ENCODE results near the gene CUX1.

CUX1 gene

GRCh38 chr7:102095321-102096011 lies 278.0 kb downstream of the CUX1 start:
- DNase-seq (ENCODE audit: low read depth in 3 of 3, low spot score in 1 of 3), result no peak

DNA sequence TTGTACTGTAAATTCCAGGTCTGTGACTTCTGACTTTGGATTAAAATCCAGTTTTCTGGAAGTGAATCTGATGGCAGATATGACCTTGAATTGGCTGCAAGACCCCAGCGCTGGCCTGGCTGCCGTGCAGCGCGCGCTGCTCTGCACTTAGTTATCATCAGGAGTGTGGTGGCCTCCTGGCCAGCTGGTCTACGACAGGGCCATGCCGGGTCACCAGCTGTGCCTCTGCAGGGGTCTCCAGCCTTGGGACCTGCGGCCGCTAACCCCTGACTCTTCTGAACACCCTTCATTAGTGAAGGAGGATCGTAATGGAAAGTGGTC lies 278.5 kb downstream of the CUX1 start:
- DNase-seq (ENCODE audit: low read depth in 3 of 3, low spot score in 1 of 3), result no peak

- no peak for DNase-seq (ENCODE audit: low read depth in 3 of 3, low spot score in 1 of 3)
Observed at GRCh38 chr7:102096706-102097427, 279.4 kb downstream of the CUX1 start.

DNA sequence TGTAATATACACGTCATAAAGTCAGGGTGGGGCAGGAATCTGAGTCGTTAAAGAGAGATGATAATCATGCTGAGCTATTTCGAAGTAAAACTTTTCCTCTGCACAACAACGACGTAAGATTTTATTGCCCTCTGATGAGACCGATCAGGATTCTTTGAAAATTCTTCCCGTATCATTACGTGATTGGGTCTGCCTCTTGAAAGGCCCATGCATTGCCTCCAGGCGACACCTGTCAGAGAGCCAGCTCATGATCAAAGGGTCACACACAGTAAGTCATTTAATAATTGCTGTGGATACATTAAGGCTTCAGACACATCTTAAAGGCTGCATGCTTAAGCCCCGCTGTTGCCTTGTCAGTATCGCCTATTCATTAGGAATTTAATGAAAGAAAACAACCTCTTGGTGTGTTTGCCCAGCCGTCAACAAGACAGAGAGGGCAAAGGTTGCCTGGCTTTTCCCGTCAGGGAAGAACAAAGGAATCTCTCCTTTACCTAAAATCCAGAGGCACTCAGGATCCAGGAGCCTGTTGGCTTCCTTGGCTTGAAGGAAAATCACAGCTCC lies 280.3 kb downstream of the CUX1 start:
- no peak for DNase-seq (ENCODE audit: low read depth in 3 of 3, low spot score in 1 of 3)

DNA sequence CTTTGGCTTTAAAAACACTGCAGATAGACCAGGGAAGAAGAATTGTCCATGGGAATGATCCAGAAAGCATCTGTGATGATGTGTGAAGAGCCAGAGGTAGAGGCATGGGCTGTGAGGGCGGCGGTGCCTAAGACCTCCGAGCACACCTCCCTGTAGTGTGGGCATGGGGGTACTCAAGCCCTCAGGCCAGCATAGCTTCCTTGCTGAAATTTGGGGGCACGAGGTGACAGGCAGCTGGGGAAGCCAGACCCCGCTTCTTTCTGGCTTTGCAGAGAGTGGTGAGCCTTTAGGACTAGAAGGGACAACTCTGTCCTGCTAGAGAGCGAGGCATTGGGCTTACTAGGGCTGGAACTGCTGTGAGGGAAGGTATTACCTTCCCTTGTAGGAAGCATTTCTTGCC lies 281.6 kb downstream of the CUX1 start:
- DNase-seq (ENCODE audit: low read depth in 3 of 3, low spot score in 1 of 3), result no peak

DNA sequence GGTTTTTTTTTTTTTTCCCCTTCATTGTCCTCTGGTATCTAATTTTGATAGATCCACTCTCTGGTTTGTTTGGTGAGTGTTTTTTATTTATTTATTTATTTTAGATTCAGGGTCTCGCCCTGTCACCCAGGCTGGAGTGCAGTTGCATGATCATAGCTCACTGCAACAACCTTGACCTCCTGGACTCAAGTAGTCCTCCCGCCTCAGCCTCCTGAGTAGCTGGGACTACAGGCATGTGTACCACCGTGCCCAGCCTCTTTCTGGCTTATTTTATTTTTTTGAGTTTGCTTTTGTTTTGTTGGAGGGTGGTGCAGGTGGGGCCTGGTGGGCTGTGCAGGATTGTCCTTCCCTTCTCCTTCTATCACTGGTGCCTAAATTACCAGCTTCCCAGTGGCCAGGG lies 282.0 kb downstream of the CUX1 start:
- no peak for DNase-seq (ENCODE audit: low read depth in 3 of 3, low spot score in 1 of 3)

DNA sequence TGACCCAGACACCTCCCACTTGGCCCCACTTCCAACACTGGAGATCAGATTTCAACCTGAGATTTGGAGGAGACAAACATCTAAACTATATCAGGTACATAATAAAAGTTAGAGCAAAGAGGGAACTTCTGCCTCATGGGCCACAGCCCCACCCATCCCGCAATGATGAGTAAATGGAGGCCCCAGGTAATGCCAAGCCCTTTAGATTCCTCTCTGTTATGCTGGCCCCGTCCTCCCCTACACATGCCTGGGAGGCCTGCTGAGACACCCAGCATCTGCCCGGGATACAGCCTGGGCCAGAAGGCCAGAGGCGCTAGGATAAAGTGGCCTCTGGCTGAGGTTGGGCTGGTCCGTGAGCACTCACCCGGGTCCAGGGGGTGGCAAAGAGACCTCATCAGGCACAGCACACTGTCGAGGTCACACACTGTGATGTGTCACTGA lies 283.7 kb downstream of the CUX1 start:
- DNase-seq (ENCODE audit: low read depth in 3 of 3, low spot score in 1 of 3), result no peak

DNA sequence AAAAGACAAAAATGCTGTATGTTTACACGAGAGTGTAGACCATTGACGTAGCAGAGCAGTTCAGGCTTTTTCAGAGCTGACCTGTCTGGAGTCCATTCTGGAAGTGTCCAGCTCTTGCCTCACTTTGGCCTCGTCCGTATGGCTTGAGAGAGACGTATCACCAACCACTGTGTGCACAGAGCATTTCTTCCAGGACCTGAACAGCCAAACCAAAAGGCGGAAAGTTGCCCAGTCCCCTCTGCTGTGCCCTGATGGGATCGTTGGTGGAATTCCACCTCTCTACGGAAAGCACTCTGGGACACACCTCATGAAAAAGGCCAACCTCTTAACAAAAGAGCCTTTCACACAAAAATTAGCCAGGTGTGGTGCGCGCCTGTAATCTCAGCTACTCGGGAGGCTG lies 284.5 kb downstream of the CUX1 start:
- DNase-seq (ENCODE audit: low read depth in 3 of 3, low spot score in 1 of 3), result no peak

GRCh38 chr7:102103027-102103372 lies 285.6 kb downstream of the CUX1 start:
- DNase-seq (ENCODE audit: low read depth in 3 of 3, low spot score in 1 of 3), result no peak

- DNase-seq (ENCODE audit: low read depth in 3 of 3, low spot score in 1 of 3), result no peak
Observed at GRCh38 chr7:102104245-102104644, 286.8 kb downstream of the CUX1 start.

DNA sequence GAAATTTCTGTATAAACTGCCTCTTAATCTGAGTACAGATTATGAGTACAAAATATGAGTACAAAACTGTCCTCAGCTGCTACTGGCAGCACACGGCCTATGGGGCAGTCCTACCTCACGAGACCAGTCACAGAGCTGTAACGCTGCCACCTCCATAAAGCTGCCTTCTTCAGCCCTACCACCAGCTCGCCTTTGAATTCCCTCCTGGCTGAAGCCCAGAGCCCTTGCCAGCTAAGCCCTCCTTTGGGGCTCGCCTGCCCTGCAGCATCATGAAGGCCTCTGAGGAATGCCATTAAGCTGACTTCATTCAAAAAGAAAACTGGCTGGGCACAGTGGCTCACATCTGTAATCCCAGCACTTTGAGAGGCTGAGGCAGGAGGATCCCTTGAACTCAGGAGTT lies 289.2 kb downstream of the CUX1 start:
- DNase-seq (ENCODE audit: low read depth in 3 of 3, low spot score in 1 of 3), result no peak

DNA sequence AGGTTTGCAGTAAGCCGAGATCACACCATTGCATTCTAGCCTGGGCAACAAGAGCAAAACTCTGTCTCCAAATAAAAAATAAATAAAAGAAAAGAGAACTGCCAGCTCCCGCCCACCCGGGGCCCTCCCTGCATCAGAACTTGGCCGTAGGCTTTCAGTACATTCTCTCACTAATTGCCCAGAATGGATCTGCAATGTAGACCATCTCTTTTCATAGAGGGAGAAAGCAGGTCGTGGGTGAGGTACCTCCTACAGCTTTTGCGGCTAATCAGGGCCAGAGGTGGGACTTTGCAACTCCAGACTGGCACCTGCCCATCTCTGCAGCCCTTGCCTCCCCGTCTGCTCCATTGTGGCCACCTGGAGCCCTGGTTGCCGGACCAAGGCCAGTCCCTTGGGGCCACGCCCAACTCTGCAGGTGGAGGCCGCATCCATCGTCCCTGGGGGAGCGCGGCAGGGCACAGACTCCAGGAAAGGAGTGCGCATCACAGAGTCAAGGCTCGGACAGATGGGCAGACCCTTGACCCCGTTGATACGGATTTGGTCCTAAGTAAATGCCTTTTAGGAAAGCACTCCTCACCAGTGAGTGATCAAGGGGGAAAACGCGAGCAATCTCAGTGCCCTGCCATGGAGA lies 290.2 kb downstream of the CUX1 start:
- no peak for DNase-seq (ENCODE audit: low read depth in 3 of 3, low spot score in 1 of 3)

DNA sequence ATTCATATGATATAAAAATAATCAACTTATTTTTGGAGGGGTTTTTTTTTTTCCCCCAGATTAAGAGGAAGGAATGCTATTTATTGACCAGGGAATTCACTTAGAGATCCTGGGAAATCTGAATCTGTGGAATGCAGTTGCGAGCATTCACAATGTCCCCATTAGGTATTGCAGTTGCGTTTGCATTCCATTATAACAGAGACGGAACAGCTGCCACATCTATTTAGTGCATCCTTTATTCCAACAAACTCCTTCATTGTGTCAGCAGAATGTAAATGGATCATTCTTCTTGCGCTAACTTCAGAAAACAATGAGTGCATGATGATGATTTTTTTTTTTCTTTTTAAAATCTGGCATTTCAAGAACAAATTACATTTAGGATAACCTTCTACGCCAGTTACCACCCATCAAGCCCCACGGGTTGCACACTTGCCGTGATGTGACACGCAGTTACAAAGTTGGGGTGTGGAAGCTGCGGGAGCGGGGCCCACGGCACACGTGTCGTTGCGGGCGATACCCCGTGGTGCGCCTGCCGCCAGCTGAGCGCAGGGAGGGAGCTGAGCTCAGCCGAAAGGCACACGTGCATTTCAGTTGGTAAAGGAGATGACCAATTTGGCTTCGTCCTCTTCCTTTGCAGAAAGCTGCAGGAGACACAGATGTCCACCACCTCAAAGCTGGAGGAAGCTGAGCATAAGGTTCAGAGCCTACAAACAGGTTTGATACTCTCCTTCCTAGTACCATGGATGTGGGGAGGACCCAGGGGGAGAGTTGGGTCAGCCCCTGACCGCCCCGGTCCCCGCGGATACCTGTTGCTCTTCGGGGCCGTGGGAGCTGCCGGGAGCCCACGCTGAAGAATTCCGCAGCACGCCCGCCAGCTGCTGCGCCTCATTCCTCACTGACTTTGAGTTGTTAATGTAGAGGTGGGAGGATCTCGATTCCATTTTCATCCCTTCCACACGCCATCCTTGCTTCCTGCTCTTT lies 293.9 kb downstream of the CUX1 start:
- DNase-seq (ENCODE audit: low read depth in 3 of 3, low spot score in 1 of 3), result no peak

GRCh38 chr7:102115181-102115580 lies 297.8 kb downstream of the CUX1 start:
- no peak for DNase-seq (ENCODE audit: low read depth in 3 of 3, low spot score in 1 of 3)

DNA sequence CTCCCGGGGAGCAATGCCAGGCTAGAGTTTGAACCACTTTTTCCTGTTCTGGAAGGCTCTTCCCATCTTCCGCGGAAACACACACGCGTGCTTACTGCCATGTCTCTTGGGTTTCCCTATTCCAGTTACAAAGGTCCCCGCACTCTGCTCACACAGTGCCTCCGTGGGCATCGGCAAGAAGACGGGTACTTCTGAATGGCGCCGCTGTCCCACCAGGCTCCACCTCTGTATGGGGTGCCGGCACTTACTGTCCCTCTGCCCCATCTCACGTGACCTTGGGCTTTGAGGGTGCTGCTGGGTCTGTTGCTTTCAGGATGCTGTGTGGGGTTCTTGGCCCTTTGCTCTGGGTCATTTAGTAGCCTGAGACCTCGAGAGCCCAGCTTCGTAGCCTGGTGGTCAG lies 298.5 kb downstream of the CUX1 start:
- no peak for DNase-seq (ENCODE audit: low read depth in 3 of 3, low spot score in 1 of 3)

- no peak for DNase-seq (ENCODE audit: low read depth in 3 of 3, low spot score in 1 of 3)
Observed at GRCh38 chr7:102117743-102118142, 300.3 kb downstream of the CUX1 start.

DNA sequence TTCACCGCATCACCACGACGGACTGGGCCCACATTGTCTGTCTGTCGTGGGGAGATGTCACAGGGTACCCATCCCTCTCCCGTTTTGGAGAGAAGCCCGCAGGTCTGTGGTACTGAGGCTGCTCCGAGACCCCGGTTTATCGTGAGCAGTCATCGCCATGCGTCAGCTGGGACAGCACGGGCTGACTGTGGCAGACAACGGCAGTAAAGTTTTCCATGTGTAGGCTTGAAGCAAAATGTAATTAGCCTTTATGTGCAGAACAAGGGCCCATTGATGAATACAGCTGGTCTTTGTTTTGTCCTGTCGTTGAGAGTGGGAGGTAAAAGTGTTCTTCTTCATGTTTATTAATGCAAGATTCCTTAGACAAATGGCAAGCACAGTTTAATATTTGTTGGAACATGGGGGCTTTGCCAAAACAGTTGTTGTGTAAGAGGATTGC lies 301.8 kb downstream of the CUX1 start:
- DNase-seq (ENCODE audit: low read depth in 3 of 3, low spot score in 1 of 3), result no peak

DNA sequence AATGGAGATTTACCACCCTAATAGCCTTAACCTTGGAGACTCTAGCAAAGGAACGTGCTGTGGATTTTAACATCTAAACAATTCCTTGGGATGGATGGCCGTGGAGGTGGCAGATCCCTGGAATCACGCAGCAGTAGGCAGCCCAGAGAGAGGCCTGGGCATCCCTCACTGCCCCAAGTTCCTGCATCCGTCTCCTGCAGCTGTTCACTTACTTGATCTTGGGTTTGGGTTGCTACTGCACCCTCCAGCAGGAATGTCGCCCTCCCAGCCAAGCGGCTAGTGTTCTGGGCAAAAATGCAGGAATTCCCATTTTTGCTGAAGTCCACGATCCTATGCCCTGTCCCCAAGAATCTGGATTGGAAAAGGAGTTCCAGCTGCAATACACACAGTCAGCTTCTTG lies 302.5 kb downstream of the CUX1 start:
- no peak for DNase-seq (ENCODE audit: low read depth in 3 of 3, low spot score in 1 of 3)

DNA sequence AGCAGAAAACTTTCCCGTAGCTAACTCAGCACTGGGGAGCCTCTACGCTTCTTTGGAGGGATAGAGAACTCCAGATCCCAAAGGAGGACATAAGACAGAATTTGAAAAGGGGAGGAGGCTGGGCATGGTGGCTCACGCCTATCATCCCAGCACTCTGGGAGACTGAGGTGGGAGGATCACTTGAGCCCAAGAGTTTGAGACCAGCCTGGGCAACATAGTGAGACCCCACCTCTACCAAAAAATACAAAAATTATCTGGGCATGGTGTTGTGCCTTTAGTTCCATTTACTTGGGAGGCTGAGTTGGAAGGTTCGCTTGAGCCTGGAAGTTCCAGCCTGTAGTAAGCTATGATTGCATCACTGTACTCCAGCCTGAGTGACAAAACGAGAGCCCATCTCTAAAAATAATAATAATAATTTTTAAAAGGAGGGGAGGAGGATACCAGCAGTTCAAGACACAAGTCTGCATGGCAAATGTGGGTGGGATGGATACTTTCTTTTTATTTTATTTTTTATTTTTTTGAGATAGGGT lies 303.3 kb downstream of the CUX1 start:
- no peak for DNase-seq (ENCODE audit: low read depth in 3 of 3, low spot score in 1 of 3)

DNA sequence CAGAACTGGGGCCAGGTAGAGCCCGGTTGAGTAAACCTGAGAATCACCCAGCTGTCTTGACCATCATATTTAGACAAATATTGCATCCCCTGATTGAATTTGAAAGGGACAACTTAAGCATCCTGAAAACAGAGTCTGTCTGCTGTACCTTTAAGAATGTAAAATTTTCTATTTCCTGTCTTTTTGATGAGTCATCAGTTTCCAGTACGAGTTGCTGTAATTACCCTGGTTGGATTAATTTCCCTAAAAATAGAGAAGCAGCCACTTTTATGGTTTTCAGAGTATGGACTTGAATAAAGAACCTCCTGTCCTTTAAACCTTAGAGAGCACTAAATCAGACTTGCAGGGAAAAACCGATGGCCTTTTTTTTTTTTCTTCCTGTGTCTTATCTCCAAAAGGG lies 304.6 kb downstream of the CUX1 start:
- DNase-seq (ENCODE audit: low read depth in 3 of 3, low spot score in 1 of 3), result no peak

DNA sequence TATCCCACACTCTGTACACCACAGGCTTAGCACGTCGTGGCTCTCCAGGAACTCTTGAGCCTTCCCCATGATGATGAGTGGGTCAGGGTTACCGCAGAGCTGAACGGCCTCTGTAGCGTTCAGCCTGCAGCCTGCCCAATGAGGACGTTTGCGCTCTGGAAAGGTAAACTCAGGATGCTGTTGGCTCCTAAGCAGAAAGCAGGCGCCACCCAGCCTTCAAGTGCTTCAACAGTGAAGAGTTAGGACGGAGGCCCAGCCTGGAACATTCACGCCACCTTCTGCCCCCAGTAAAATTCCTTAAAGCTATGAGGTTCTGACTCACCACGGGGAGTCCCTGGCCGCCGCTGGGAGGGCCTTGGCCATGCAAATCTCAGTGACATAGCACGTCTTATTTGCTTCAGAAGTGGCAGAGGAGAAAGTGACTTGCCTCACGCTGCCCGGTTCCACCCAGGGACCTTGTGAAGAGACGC lies 307.7 kb downstream of the CUX1 start:
- no peak for DNase-seq (ENCODE audit: low read depth in 3 of 3, low spot score in 1 of 3)
